NCI-H345 treated with DMSO at 0.1 percent for 48 hours (cell line): ENCODE data around the gene C1orf21.

Experiments used
- DNase-seq: peaks from one replicate; lab custom pipeline; 2025; ENCODE audit not compliant: unreplicated experiment; lab: John Stamatoyannopoulos, UW

The C1orf21 gene

GRCh38 chr1:184647471-184647870 is 260.6 kb downstream of the C1orf21 start:
- DNase-seq, result no peak

DNA sequence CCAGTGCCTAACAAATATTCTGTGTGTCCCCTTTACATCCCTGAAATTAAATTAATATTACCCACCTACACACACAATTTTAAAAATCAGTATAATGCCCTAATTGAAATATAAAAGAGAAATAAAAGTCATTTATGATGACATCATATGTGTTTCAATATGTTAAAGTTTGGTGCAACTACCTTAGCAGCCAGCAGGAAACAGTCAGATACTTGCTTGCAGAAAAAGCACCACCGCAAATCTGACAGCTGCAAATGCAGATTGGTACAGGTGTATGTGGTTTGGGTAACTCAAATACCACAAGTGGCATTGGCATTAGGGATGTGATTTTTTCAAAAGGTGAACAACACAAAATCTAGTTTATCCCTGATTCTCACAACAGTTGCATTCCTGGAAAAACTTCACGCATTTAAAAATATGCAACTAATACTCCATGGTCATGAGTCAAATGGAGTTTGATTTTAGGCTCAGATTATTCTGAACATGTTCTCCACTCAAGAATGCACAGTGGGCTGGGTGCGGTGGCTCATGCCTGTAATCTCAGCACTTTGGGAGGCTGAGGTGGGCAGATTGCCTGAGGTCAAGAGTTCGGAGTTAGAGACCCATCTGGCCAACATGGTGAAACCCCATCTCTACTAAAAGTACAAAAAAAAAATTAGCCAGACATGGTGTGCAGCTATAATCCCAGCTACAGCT is 261.5 kb downstream of the C1orf21 start:
- DNase-seq, result no peak

DNA sequence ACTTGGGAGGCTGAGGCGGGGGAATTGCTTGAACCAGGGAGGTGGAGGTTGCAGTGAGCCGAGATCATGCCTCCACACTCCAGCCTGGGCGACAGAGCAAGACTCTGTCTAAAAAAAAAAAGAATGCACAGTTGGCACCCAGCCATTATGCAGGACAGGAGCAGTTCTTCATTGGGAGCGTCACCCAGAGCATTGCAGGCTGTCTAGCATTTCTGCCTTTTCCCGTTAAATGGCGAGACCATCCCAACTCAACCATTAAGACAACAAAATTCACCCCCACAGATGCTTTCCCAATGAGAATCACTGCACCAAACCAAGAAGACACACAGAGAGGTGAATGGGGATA is 262.0 kb downstream of the C1orf21 start:
- DNase-seq, result no peak

DNA sequence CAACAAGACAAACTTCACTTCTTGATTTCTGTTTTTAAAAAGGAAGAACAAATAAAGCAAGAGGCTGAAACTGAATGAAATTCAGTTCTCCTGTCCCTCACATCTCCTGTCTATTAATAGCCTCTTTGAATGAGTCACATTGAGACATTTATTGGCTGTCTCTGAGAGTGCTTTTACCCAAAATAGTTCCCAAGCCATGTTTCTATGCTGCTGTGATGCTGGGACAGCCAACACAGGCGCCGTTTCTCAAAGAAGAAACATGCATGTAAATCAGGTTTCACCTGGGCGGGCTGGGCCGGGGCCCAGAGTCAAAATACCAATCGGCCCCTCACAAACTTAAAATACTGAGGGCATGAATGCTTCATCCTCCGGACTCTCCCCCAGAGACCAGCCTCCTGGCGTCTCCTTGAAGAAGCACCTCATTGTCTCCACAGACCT is 262.6 kb downstream of the C1orf21 start:
- DNase-seq, result no peak

DNA sequence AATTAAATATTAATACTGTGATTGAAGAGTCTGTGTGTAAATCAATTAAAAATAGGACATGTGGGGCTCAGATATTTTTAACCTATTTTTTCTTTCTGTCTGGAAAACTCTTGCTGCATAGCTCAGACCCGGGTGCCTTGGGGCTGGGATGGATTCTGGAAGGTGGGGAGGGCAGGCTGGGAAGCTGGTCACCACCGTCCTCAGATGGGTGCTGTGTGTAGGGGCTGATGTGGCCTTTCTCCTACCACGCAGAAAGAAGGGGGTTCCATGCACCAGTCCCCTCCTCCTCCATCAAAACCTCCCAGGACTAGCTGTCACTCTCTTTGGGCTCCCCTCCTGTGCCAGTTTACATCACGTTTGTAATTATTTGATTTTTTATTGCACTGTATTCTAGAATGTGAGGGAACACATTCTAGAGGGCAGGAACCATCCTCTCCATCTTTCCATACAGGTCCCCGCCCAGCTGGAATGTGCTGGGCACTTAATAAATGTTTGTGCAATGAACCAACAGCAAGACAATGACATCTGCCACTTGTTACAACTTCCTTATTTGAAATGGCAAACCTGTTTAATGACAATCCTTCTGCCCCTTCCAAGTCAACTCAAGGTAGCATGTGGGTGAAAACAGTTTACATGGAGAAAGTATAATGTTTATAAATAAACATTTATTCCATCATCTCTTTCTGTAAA is 263.5 kb downstream of the C1orf21 start:
- DNase-seq, result no peak

- no peak for DNase-seq
Measured at GRCh38 chr1:184655185-184655584, 268.4 kb downstream of the C1orf21 start.

DNA sequence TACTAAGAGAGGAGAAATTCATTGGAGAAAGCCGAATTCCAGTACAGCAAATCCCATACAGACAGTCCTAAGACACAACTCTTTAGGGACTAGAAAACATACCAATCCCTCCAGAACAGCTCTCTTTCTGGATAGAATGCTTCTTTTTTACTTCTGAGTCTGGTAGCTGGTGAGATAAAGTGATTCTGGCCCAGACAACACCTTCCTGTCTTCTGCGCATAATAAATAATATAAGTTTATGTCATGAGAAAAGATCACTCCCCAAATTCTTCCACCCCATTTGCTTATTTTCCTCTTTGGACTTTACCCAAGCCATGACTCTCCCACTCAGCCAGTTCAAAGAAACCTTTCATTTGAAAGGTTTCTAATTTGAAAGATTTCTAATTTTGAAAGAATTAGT is 269.4 kb downstream of the C1orf21 start:
- DNase-seq, result no peak

DNA sequence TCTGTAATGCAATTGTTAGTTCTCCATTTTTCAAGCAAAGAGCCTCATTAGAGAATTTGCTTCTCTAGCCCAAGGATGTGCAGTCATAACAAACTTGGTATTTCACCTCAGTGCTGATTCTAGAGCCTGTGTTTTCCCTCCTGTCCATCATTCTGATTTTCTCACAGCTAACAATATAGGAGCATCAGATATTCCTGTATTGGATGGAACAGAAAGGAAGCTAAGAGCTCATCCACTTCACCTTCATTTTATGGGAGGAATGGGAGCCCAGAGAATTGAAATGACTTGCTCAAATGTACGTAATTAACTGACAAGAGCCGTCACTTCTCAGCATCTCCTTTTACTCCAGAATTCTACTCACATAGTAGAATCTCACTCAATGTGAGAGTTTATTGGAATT is 271.2 kb downstream of the C1orf21 start:
- DNase-seq, result no peak

GRCh38 chr1:184660462-184661191 is 273.8 kb downstream of the C1orf21 start:
- DNase-seq, result no peak

DNA sequence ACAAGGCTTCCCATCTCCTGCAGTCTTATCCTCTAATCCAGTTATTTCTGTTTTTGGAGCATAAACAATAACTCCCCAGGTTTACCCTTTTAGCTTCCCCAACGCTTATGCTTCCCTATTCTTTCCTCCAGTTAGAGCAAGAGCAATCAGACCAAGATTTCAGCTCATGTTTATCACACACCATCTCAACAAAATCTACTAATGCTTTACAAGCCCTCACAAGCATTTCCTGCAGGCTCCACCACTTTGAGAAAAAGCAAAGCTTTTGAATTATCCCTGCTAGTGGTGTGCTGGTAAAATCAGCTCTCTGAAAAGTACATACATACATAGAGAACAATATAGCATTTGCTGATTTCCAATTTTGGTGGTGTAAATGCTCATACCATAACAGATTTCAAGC is 275.0 kb downstream of the C1orf21 start:
- no peak for DNase-seq

- DNase-seq, result peak; percentile 73
Measured at GRCh38 chr1:184664042-184664660, 277.3 kb downstream of the C1orf21 start.

GRCh38 chr1:184664661-184665060 is 277.8 kb downstream of the C1orf21 start:
- DNase-seq, result no peak

- no peak for DNase-seq
Measured at GRCh38 chr1:184665360-184665759, 278.5 kb downstream of the C1orf21 start.

GRCh38 chr1:184669391-184669790 is 282.6 kb downstream of the C1orf21 start:
- no peak for DNase-seq

GRCh38 chr1:184672013-184672726 is 285.3 kb downstream of the C1orf21 start:
- peak; percentile 34 for DNase-seq

DNA sequence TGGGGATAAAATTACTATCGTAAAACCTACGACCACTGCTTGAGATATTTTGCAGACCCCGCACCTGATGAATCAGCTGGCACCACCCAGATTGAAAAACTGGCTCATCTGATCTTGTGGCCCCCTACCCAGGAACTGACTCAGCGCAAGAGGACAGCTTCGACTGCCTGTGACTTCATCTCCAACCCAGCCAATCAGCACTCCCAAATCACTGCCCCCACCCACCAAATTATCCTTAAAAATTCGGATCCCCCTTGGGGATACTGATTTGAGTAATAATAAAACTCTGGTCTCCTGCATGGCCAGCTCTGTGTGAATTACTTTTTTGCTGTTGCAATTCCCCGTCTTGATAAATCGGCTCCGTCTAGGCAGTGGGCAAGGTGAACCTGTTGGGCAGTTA is 286.5 kb downstream of the C1orf21 start:
- DNase-seq, result no peak

DNA sequence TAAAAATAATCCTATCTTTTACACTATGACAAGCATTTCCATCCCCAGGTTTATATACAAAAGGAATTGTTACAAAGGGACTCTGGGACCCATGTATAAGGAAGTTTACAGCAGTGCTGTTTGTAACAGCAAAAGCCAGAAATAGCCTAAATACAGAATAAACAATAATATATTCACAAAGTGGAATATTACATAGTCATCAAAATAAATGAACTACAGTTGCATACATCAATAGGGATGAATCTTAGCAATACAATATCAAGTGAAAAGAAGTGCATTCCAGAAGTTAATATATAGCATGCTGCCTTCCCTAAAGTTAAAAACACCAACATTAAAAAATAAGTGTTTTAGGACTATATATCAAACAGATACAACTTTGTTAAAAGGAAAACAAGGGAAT is 290.5 kb downstream of the C1orf21 start:
- no peak for DNase-seq
